Measurements from ENCODE around the gene PRKCD.

The PRKCD gene

GRCh38 chr3:53231532-53232511, 70.8 kb downstream of the PRKCD start:
- TF ChIP-seq CTCF (IDR thresholded peaks at IDR 0.05; ENCODE audit: low read depth, low read length, missing control alignments): peak; percentile 34
- no peak overlapping the region for H3K4me3 ChIP-seq (ENCODE audit: low read depth, low read length)
- in situ Hi-C loops (cut with HindIII; ENCODE audit: low sequenced_read_pairs): no loop called here
- no peak for DNase-seq (ENCODE audit: low read depth)

GRCh38 chr3:53232641-53233377, 71.8 kb downstream of the PRKCD start:
- H3K4me3 ChIP-seq (ENCODE audit: low read depth, low read length): no peak overlapping the region
- no peak for TF ChIP-seq CTCF (IDR thresholded peaks at IDR 0.05; ENCODE audit: low read depth, low read length, missing control alignments)
- in situ Hi-C loops (cut with HindIII; ENCODE audit: low sequenced_read_pairs): no loop called here
- DNase-seq (ENCODE audit: low read depth): no peak

DNA sequence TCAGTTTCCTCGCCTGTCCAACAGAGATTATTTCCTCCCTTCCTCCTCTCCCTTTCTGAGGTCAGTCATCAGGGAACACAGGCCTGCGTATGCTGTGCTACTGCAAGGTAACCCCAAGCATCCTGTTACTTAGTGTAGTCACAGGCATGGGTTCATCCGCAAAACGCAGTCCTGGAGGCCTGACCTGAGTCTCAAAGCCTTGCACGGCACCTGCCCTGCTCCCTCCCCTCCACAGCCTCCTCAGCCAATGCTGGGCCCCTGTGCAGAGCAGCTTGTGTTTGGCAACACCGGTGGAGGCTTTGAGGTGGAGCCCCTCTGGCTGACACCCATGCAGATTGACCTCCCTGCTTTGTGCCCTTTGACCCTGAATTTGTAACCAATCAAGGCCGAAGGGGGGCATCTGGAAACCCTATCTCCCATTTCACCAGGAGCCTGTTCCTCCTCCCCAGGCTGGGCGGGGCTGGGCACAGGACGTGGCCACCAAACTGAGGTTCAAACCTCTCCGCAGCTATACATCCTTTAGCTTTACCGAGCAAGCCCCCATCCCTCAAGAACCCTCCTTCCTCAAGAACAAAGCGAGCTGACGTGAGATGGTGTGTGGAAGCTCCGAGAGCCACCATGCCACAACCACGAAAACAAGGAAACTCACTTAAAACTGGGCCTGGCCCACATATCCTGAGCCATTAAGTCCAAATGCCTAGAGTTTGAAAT, 73.3 kb downstream of the PRKCD start:
- no peak for DNase-seq (ENCODE audit: low read depth)
- TF ChIP-seq CTCF (IDR thresholded peaks at IDR 0.05; ENCODE audit: low read depth, low read length, missing control alignments): no peak
- no peak overlapping the region for H3K4me3 ChIP-seq (ENCODE audit: low read depth, low read length)
- in situ Hi-C loops (cut with HindIII; ENCODE audit: low sequenced_read_pairs): no loop called here

GRCh38 chr3:53234841-53235232, 73.8 kb downstream of the PRKCD start:
- no peak overlapping the region for H3K4me3 ChIP-seq (ENCODE audit: low read depth, low read length)
- TF ChIP-seq CTCF (IDR thresholded peaks at IDR 0.05; ENCODE audit: low read depth, low read length, missing control alignments): no peak
- in situ Hi-C loops (cut with HindIII; ENCODE audit: low sequenced_read_pairs): no loop called here
- no peak for DNase-seq (ENCODE audit: low read depth)

- in situ Hi-C loops (cut with HindIII; ENCODE audit: low sequenced_read_pairs): no loop called here
- no peak for DNase-seq (ENCODE audit: low read depth)
- no peak for TF ChIP-seq CTCF (IDR thresholded peaks at IDR 0.05; ENCODE audit: low read depth, low read length, missing control alignments)
- no peak overlapping the region for H3K4me3 ChIP-seq (ENCODE audit: low read depth, low read length)
Measured at GRCh38 chr3:53235545-53235944, 74.5 kb downstream of the PRKCD start.
